Stimulated activated naive CD8-positive, alpha-beta T cell treated with anti-CD3 and anti-CD28 coated beads, Interleukin-15, Interleukin-2, amounts not matched to agents 100 ng/mL and 50 ng/mL, for 24 hours (primary cell): ENCODE data around the gene CFAP70.
"Not testable (repeated sequence)": the region's sequence is repeated elsewhere in the genome, so short reads cannot be mapped to it uniquely, and the experiment has no call there.

Experiments used
- H3K27ac Mint-ChIP-seq: one replicate; pipeline ENCODE4 v1.8.0; 2021; ENCODE audit warnings: mild to moderate bottlenecking, mixed read lengths
- H3K27me3 Mint-ChIP-seq: one replicate; pipeline ENCODE4 v1.8.0; 2021; ENCODE audit warnings: mixed read lengths
- H3K36me3 Mint-ChIP-seq: one replicate; pipeline ENCODE4 v1.8.0; 2021; ENCODE audit warnings: low read depth, mixed read lengths
- H3K4me1 Mint-ChIP-seq: one replicate; pipeline ENCODE4 v1.8.0; 2021; ENCODE audit warnings: low read depth, mixed read lengths
- H3K4me3 Mint-ChIP-seq: one replicate; pipeline ENCODE4 v1.8.0; 2021; ENCODE audit warnings: mild to moderate bottlenecking, mixed read lengths
- H3K9me3 Mint-ChIP-seq: one replicate; pipeline ENCODE4 v1.8.0; 2021; ENCODE audit warnings: mixed read lengths

The CFAP70 gene

DNA sequence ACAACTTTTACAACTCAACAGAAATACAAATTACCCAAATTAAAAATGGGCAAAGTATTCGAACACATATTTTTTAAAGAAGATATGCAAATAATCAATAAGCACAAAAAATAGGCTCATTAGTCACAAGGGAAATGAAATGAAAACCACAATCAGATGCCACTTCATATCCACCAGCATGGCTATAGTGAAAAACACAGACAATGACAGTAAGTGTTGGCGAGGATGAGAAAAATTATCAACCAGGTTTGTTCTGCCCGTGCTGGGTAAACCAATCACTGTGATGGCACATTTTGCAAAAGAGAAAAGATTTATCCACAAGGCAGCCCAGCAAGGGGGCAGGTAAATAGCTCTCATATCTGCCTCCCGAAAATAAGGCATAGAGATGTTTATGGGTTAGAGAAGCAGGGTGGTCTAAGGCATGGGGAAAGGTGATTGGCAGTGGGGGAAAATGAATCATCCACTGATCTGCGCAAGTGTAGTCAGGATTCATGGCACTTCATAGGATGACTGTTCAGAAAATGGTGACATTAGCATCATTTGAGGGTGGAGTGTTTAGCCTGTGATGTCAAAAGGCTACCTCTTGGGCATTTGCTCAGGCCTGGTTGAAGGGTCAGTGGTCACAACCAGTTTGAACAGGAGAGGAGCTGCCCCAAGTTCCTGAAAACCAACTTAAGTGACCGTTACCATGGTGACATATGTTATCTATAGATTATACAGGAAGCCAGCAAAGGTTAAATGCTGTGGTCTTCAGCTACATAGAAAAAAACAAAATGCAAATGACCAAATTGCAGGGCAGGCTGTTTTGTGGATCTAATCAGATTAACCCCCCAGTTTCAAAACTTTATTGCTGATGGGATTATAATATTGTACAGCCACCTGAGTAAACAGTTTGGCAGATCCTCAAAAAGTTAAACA, 8.0 kb upstream of the CFAP70 start:
- H3K27ac Mint-ChIP-seq: peak overlapping the region; percentile 28
- no peaks in the 10 kb centered on the region for H3K9me3 Mint-ChIP-seq
- no peaks in the 10 kb centered on the region for H3K27me3 Mint-ChIP-seq
- peaks cover 16% of the 10 kb centered on the region for H3K4me1 Mint-ChIP-seq
- H3K36me3 Mint-ChIP-seq: peaks cover 56% of the 10 kb centered on the region
- H3K4me3 Mint-ChIP-seq: no peak overlapping the region

DNA sequence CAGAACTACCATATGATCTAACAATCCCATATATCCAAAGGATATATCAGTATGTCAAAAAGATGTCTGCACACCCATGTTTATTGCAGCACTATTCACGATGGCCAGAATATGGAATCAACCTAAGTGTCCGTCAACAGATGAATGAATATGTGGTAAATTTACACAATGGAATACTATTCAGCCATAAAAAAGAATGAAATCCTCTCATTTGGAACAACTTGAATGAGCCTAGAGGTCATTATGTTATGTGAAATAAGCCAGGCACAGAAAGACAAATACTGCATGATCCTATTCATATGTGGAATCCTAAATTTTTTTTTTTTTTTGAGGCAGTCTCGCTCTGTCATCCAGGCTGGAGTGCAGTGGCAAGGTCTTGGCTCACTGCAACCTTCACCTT, 6.3 kb upstream of the CFAP70 start:
- peaks cover 44% of the 10 kb centered on the region for H3K36me3 Mint-ChIP-seq
- peaks cover 16% of the 10 kb centered on the region for H3K4me1 Mint-ChIP-seq
- H3K4me3 Mint-ChIP-seq: no peak overlapping the region
- H3K9me3 Mint-ChIP-seq: no peaks in the 10 kb centered on the region
- H3K27me3 Mint-ChIP-seq: no peaks in the 10 kb centered on the region
- no peak overlapping the region for H3K27ac Mint-ChIP-seq

GRCh38 chr10:73359492-73359891, 828 bp upstream of the CFAP70 start:
- no peak overlapping the region for H3K4me3 Mint-ChIP-seq
- H3K27ac Mint-ChIP-seq: no peak overlapping the region
- H3K9me3 Mint-ChIP-seq: no peaks in the 10 kb centered on the region
- H3K4me1 Mint-ChIP-seq: peaks cover 14% of the 10 kb centered on the region
- peaks cover 3% of the 10 kb centered on the region for H3K36me3 Mint-ChIP-seq
- no peaks in the 10 kb centered on the region for H3K27me3 Mint-ChIP-seq

GRCh38 chr10:73357821-73358220, 843 bp downstream of the CFAP70 start:
- no peaks in the 10 kb centered on the region for H3K36me3 Mint-ChIP-seq
- H3K9me3 Mint-ChIP-seq: no peaks in the 10 kb centered on the region
- H3K27ac Mint-ChIP-seq: peak overlapping the region; percentile 95
- no peaks in the 10 kb centered on the region for H3K27me3 Mint-ChIP-seq
- H3K4me3 Mint-ChIP-seq: peak overlapping the region; percentile 95
- H3K4me1 Mint-ChIP-seq: peaks cover 14% of the 10 kb centered on the region

GRCh38 chr10:73357166-73357565, 1.5 kb downstream of the CFAP70 start:
- Mint-ChIP-seq H3K4me1 (peaks cover 14% of the 10 kb centered on the region), H3K27me3 (no peaks in the 10 kb centered on the region), H3K4me3 (no peak overlapping the region), H3K9me3 (no peaks in the 10 kb centered on the region), H3K27ac (no peak overlapping the region), H3K36me3 (no peaks in the 10 kb centered on the region)

DNA sequence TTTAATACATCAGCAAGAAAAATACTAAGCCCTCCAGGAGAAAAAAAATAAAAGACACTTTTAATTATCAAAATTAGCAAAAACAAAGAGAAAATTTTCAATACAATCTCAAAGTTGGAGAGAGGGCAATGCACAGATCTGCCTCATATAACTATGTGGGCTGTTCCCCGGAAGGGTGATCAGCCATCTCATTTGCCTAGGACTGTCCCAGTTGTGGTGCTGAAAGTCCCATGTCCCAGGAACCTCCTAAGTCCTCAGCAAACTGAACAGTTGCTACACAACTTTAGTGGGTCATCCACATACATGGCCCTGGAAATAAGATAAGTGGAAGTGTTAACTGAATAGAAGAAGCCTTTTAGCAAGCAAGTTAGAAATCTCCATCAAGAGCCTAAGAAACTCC, 14.4 kb downstream of the CFAP70 start:
- no peaks in the 10 kb centered on the region for H3K9me3 Mint-ChIP-seq
- no peaks in the 10 kb centered on the region for H3K36me3 Mint-ChIP-seq
- no peaks in the 10 kb centered on the region for H3K27me3 Mint-ChIP-seq
- no peaks in the 10 kb centered on the region for H3K4me1 Mint-ChIP-seq
- H3K4me3 Mint-ChIP-seq: no peak overlapping the region
- H3K27ac Mint-ChIP-seq: no peak overlapping the region

- H3K27me3 Mint-ChIP-seq: no peaks in the 10 kb centered on the region
- no peaks in the 10 kb centered on the region for H3K36me3 Mint-ChIP-seq
- H3K27ac Mint-ChIP-seq: no peak overlapping the region
- no peaks in the 10 kb centered on the region for H3K4me1 Mint-ChIP-seq
- H3K4me3 Mint-ChIP-seq: no peak overlapping the region
- no peaks in the 10 kb centered on the region for H3K9me3 Mint-ChIP-seq
Measured at GRCh38 chr10:73340121-73340520, 18.5 kb downstream of the CFAP70 start.

DNA sequence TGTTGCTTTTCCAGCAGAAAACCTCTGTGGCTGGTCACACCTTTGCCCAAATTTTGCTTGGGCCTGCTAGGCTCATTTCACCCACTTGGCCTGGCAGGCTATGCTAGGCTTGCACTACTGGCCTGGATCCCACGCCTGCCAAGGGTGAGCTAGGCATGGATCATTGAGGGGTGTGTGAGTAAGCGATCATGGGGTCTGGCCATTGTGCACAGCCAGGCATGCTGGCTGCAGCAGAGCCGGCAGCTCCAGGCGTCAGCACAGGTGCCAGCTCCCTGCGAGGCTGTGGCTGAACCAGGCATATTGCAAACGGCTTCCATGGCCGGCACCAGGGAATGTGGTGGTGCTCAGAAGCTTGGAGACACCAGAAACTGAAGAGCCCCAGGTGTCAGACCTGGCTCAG, 19.2 kb downstream of the CFAP70 start:
- Mint-ChIP-seq H3K27me3 (no peaks in the 10 kb centered on the region), H3K36me3 (no peaks in the 10 kb centered on the region), H3K4me3 (no peak overlapping the region), H3K27ac (no peak overlapping the region), H3K9me3 (no peaks in the 10 kb centered on the region), H3K4me1 (no peaks in the 10 kb centered on the region)

DNA sequence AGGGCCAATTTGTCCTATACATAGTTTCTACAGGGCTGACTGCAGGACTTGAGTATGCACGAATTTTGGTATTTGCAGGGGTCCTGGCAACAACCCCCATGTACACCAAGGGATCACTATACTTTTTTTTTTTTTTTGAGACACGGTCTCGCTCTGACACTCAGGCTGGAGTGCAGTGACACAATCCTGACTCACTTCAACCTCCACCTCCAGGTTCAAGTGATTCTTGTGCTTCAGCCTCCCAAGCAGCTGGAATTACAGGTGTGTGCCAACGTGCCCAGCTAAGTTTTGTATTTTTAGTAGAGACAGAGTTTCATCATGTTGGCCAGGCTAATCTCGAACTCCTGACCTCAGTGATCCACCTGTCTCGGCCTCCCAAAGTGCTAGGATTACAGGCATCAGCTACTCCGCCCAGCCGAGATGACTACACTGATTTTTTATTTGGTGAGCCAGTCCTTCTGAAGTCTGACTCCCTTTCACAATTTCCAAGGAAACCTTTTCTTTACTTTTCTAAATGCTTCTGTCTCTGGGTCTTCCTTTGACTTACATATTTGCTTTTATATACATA, 19.8 kb downstream of the CFAP70 start:
- Mint-ChIP-seq H3K27me3 (no peaks in the 10 kb centered on the region), H3K36me3 (no peaks in the 10 kb centered on the region), H3K4me3 (no peak overlapping the region)

DNA sequence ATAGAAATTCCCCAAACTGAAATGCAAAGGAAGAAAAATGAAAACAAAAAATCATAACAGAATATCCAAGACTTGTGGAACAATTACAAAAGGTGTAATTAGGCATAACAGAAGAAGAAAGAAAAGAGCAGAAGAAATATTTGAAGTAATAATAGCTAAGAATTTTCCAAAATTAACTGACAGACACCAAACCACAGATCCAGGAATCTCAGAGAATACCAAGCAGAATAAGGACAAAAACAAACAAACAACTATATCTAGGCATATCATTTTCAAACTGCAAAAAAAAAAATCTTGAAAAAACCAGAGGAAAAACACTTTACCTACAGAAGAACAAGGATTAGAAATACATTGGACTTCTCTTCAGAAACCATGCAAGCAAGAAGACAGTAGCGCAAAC, 25.5 kb downstream of the CFAP70 start:
- H3K4me1 Mint-ChIP-seq: no peaks in the 10 kb centered on the region
- H3K27me3 Mint-ChIP-seq: no peaks in the 10 kb centered on the region
- no peak overlapping the region for H3K27ac Mint-ChIP-seq
- H3K4me3 Mint-ChIP-seq: no peak overlapping the region
- no peaks in the 10 kb centered on the region for H3K9me3 Mint-ChIP-seq
- no peaks in the 10 kb centered on the region for H3K36me3 Mint-ChIP-seq

More for the DNA sequence above, 19.8 kb downstream of the CFAP70 start:
- Mint-ChIP-seq H3K9me3 (no peaks in the 10 kb centered on the region), H3K27ac (no peak overlapping the region), H3K4me1 (no peaks in the 10 kb centered on the region)

DNA sequence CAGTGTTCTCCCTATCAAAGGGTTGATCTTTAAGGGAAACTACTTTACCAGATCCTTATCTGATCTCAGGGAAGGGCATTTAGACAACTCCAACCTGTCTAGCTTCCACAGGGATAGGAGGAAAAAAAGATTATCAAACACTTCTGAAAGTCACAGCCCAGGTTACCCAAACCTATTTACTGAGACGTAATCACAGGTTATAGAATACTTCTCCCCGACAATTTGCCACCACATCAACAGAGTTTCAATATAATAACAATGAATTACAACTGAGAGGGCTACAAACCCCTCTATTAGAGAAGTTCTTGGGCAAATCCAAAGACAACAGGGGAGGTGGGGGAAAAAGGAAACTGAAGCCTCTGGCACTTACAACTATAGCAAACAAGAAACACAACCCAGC, 26.3 kb downstream of the CFAP70 start:
- H3K4me1 Mint-ChIP-seq: no peaks in the 10 kb centered on the region

DNA sequence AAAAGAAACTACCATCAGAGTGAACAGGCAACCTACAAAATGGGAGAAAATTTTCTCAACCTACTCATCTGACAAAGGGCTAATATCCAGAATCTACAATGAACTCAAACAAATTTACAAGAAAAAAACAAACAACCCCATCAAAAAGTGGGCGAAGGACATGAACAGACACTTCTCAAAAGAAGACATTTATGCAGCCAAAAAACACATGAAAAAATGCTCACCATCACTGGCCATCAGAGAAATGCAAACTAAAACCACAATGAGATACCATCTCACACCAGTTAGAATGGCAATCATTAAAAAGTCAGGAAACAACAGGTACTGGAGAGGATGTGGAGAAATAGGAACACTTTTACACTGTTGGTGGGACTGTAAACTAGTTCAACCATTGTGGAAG, 30.1 kb downstream of the CFAP70 start:
- not testable (repeated sequence) for H3K36me3 Mint-ChIP-seq, H3K4me1 Mint-ChIP-seq, H3K27ac Mint-ChIP-seq

More for the DNA sequence above, 26.3 kb downstream of the CFAP70 start:
- H3K9me3 Mint-ChIP-seq: no peaks in the 10 kb centered on the region
- no peak overlapping the region for H3K4me3 Mint-ChIP-seq
- no peaks in the 10 kb centered on the region for H3K27me3 Mint-ChIP-seq
- H3K27ac Mint-ChIP-seq: no peak overlapping the region
- no peaks in the 10 kb centered on the region for H3K36me3 Mint-ChIP-seq

DNA sequence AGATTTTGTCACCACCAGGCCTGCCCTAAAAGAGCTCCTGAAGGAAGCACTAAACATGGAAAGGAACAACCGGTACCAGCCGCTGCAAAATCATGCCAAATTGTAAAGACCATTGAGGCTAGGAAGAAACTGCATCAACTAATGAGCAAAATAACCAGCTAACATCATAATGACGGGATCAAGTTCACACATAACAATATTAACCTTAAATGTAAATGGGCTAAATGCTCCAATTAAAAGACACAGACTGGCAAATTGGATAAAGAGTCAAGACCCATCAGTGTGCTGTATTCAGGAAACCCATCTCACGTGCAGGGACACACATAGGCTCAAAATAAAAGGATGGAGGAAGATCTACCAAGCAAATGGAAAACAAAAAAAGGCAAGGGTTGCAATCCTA, 33.4 kb downstream of the CFAP70 start:
- H3K4me3 Mint-ChIP-seq, H3K27me3 Mint-ChIP-seq, H3K36me3 Mint-ChIP-seq, H3K27ac Mint-ChIP-seq, H3K4me1 Mint-ChIP-seq, H3K9me3 Mint-ChIP-seq: not testable (repeated sequence)

More for the DNA sequence above, 30.1 kb downstream of the CFAP70 start:
- not testable (repeated sequence) for H3K4me3 Mint-ChIP-seq, H3K9me3 Mint-ChIP-seq, H3K27me3 Mint-ChIP-seq

- not testable (repeated sequence) for H3K4me3 Mint-ChIP-seq, H3K4me1 Mint-ChIP-seq, H3K27ac Mint-ChIP-seq, H3K27me3 Mint-ChIP-seq, H3K36me3 Mint-ChIP-seq, H3K9me3 Mint-ChIP-seq
Measured at GRCh38 chr10:73323582-73323981, 35.1 kb downstream of the CFAP70 start.

DNA sequence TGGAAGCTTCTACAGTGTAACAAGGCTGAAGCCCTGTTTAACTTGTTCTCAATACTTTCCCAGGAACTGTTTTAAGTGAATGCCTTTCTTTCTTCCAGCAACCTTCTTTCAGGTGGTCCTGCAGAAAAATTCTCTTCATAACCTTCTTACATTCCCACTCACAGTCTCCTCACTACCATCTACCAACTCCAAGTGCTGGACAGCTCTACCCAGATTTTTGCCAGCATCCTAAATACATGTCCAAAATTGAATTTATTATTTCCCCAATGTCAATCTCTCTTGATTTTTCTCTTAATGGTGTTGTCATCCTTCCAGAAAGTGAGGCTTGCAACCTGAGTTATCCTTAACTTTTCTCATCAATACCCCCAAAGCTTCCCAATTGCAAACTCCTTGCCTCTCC, 48.2 kb downstream of the CFAP70 start:
- Mint-ChIP-seq H3K4me3 (no peak overlapping the region), H3K27ac (no peak overlapping the region), H3K27me3 (no peaks in the 10 kb centered on the region), H3K36me3 (peaks cover 16% of the 10 kb centered on the region), H3K9me3 (peaks cover 13% of the 10 kb centered on the region), H3K4me1 (no peaks in the 10 kb centered on the region)
